GM19025 (cell line): ENCODE measurements around the gene PLGLB1.
"Not testable (repeated sequence)": the region's sequence is repeated elsewhere in the genome, so short reads cannot be mapped to it uniquely, and the experiment has no call there.

Source experiments
- ATAC-seq: cut with Tn5 transposase; IDR thresholded peaks from one replicate; pipeline ENCODE4 v1.9.1; 2021; ENCODE audit warnings: mild to moderate bottlenecking, low read depth, moderate library complexity; ENCODE audit not compliant: unreplicated experiment

The PLGLB1 gene

DNA sequence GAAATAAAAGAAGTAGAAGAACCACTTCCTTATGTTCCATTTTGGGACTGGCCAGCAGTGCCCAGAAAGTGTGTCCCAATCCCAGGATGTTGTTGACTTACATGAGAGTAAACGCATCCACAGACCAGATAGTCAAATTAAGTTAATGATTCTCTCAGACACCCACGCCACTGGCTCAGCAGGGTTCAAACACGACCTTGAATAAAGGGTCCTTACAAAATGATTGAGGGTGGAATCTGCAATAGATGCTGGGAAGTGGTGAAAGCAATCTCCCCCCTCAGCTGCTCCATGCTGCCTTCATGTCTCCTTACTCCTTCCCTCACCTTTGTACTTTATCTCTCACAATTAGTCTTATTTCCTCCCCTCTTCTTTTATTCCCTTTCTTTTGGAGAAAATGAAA lies at the start of gene PLGLB1:
PLGLB1 (minus strand) TSS at position 101 of the 400 bp plus-strand sequence; CDS start at position 40, 61 bp downstream.
- ATAC-seq: not testable (repeated sequence)

- not testable (repeated sequence) for ATAC-seq
These were observed 42.7 kb upstream of the PLGLB1 start for GRCh38 chr2:87064305-87064704.

GRCh38 chr2:87063431-87063830 lies 41.8 kb upstream of the PLGLB1 start:
- ATAC-seq: not testable (repeated sequence)

GRCh38 chr2:87061519-87061918 lies 39.9 kb upstream of the PLGLB1 start:
- ATAC-seq: not testable (repeated sequence)

- ATAC-seq: not testable (repeated sequence)
These were observed 36.0 kb upstream of the PLGLB1 start for GRCh38 chr2:87057606-87058005.

DNA sequence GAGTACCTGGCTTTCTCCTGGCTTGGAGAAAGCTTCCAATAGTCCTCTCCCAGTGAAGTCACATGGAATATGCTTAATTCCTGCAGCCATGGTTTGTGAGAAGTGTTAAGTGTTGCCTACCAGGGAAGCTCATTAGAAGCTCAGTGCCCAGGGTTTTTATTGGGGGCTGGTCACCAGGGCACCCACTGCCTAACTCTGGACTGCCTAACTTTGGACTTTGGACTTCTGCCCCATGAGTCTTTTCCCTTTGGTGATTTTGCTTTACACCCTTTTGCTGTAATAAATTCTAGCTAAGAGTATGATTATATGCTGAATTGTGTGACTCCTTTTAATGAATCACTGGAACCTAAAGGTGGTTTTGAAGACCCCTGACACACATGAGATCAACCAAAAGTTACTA lies 35.2 kb upstream of the PLGLB1 start:
- not testable (repeated sequence) for ATAC-seq

DNA sequence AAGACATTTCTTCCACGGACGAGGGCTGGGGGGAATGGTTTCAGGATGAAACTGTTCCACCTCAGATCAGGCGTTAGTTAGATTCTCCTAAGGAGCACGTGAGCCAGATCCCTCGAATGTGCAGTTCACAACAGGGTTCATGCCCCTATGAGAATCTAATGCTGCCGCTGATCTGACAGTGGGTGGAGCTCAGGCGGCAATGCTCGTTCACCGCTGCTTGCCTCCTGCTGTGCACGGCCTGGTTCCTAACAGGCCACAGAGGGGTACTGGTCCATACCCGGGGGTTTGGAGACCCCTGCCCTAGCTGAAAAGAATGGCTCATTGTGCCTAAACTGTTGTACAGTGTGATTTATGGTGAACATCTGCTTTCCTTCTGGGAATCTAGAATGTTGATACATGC lies 34.8 kb upstream of the PLGLB1 start:
- not testable (repeated sequence) for ATAC-seq

GRCh38 chr2:87054375-87054774 lies 32.7 kb upstream of the PLGLB1 start:
- not testable (repeated sequence) for ATAC-seq

GRCh38 chr2:87041321-87041978 lies 19.8 kb upstream of the PLGLB1 start:
- ATAC-seq: not testable (repeated sequence)

DNA sequence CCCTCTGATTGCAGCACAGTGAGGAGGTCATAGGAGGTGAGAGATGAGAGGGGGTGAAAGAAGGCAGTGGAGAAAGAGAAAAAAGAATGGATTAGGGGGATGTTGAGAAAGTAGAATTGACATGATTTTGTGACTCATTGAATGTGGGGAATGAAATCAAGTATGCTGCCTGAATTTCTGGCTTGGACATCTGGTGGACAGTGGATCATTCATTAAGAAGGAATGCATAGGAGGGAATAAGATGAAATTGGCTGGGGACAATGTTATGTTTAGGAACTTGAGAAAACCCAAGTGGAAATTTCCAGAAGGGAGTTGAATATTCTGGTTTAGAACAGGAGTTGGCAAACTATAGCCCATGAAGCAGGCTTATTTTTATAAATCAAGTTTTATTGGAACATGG lies 7.0 kb upstream of the PLGLB1 start:
- not testable (repeated sequence) for ATAC-seq

- ATAC-seq: not testable (repeated sequence)
These were observed 5.2 kb upstream of the PLGLB1 start for GRCh38 chr2:87026816-87027215.

GRCh38 chr2:87025927-87026326 lies 4.3 kb upstream of the PLGLB1 start:
- ATAC-seq: not testable (repeated sequence)

GRCh38 chr2:87023988-87024615 lies 2.5 kb upstream of the PLGLB1 start:
- not testable (repeated sequence) for ATAC-seq

DNA sequence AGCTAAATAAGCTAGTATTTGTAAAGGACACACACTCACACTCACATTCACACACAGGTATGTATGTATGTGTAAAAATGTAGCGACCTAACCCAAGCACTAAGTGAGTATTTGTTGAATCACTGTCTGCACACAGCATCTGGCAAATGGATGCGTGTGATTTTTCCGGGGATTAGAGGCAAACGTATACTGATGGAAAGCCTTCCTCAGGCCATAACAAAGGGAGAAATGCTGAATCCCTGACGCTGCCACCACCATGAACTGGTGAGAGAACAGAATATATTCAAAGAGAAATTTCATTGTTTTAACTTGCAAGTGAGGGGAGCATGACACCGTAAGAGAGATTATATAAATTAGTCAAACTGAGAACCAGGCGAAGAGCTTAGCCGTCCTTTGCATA lies 601 bp downstream of the PLGLB1 start:
- not testable (repeated sequence) for ATAC-seq

- ATAC-seq: not testable (repeated sequence)
These were observed 2.6 kb downstream of the PLGLB1 start for GRCh38 chr2:87019053-87019452.

DNA sequence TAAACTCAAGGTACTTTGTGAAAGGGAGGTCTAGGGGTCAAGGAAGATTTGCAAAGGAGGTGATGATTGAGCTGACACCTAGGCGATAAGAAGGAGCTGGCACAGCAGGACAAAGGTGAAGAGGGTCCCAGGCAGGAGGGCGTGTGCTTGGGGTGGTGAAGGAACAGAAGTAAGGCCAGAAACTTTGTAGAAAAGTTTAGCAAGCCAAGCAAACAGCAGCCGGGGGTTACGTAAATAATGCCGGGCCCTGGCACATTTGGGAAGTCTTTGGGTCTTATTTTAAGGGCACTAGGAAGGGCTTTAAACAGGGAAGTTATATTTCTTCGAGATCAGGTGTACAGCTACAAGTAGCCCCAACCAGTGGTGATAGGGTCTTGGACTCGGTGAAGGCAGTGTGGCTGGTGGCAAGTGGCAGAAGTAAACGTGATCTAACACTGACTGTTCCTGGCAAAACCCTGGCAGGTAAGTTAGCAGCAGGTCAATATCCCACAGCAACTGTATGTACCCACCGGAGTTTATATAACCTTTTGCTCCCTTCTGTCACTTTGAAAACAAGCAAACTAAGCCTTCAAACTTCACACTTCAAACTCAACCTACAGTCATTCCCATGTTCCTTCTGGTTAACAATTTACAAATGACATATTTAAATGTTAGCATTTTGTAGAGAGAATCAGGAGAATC lies 7.0 kb downstream of the PLGLB1 start:
- not testable (repeated sequence) for ATAC-seq

- ATAC-seq: not testable (repeated sequence)
These were observed 17.2 kb downstream of the PLGLB1 start for GRCh38 chr2:87004398-87004797.
